ENCODE results near the gene LAMC2.

Gene LAMC2

DNA sequence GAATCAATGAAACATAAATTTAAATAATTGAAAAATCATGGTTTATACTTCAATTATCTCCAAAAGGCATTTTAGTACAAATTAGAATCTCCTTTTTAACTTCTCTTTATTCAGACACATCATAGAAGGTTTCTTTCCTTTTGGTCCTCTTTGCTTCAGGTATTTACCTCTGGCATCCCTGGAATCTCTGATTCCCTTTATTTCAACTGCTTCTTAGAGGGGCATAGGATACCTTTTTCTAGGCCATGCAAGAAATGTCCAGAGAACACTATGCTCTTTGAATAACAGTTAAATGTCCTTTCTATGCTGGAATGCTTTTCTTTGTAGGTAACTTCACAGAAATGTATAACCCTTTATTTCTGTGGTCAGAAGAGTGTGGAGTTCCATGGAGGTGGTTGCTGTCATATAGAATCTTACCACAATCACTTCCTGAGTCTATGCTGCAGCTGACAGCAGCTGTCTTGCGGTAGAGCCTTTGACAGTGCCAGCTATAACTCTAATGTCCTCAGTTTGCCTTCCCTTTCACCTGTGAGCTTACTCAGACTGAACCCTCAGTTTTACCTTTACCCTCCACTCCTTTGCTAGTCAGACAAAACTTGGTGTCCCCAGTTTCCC, 8.6 kb downstream of the LAMC2 start:
- peak; percentile 46 for DNase-seq (ENCODE audit: low spot score)
- TF ChIP-seq, protein P1, sequence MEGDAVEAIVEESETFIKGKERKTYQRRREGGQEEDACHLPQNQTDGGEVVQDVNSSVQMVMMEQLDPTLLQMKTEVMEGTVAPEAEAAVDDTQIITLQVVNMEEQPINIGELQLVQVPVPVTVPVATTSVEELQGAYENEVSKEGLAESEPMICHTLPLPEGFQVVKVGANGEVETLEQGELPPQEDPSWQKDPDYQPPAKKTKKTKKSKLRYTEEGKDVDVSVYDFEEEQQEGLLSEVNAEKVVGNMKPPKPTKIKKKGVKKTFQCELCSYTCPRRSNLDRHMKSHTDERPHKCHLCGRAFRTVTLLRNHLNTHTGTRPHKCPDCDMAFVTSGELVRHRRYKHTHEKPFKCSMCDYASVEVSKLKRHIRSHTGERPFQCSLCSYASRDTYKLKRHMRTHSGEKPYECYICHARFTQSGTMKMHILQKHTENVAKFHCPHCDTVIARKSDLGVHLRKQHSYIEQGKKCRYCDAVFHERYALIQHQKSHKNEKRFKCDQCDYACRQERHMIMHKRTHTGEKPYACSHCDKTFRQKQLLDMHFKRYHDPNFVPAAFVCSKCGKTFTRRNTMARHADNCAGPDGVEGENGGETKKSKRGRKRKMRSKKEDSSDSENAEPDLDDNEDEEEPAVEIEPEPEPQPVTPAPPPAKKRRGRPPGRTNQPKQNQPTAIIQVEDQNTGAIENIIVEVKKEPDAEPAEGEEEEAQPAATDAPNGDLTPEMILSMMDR (IDR thresholded peaks at IDR 0.05; ENCODE audit: extremely low read depth, insufficient read depth, missing control alignments): no peak
- in situ Hi-C loops (cut with MboI; ENCODE audit: low pct_unique_long_range_greater_than_20kb, low sequenced_read_pairs, unreplicated experiment): no loop called here

DNA sequence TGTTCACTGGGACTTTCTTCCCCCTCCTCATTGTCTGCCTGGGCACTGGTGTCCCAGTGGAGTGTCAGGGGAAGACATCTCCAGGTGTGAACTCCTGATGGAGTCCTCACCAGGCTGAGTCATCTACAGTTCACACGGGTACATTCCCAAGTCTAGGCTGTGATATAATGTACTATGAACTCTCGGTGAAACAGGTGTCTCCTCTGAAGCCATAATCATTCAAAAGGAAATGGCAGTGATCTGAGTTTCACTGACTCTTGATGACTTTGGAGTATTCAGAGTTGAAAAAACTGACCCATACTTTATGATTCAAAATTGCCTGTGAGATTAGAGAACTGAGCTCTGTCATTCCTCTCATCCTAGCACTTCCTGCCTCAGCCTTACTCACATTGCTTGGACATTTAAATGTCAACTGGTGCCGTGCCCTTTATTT, 9.1 kb downstream of the LAMC2 start:
- TF ChIP-seq, protein P1 (IDR thresholded peaks at IDR 0.05; ENCODE audit: extremely low read depth, insufficient read depth, missing control alignments): no peak
- no peak for DNase-seq (ENCODE audit: low spot score)
- in situ Hi-C loops (cut with MboI; ENCODE audit: low pct_unique_long_range_greater_than_20kb, low sequenced_read_pairs, unreplicated experiment): no loop called here

- TF ChIP-seq, protein P1 (IDR thresholded peaks at IDR 0.05; ENCODE audit: extremely low read depth, insufficient read depth, missing control alignments): no peak
- no peak for DNase-seq (ENCODE audit: low spot score)
- in situ Hi-C loops (cut with MboI; ENCODE audit: low pct_unique_long_range_greater_than_20kb, low sequenced_read_pairs, unreplicated experiment): no loop called here
Measured at GRCh38 chr1:183197762-183198161, 11.7 kb downstream of the LAMC2 start.

DNA sequence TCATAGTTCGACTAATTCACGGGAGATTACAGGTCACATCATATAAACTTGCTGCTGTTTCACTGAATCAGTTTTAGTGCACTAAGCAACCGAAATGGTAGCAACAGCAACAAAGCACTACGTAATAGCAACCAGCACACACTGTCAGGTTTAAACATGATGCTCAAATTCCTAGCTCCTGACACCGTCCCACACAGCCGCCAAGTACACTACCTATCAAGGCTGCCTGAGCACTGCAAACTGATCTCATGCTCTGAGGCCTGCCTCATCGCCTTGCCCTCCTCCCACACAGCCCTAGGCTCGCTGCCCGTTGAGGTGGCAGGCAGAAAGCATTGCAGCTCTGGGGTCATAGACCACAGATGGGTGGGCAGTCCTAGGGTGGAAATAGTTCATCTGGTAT, 12.4 kb downstream of the LAMC2 start:
- no peak for DNase-seq (ENCODE audit: low spot score)
- in situ Hi-C loops (cut with MboI; ENCODE audit: low pct_unique_long_range_greater_than_20kb, low sequenced_read_pairs, unreplicated experiment): no loop called here
- TF ChIP-seq, protein P1 (IDR thresholded peaks at IDR 0.05; ENCODE audit: extremely low read depth, insufficient read depth, missing control alignments): no peak

DNA sequence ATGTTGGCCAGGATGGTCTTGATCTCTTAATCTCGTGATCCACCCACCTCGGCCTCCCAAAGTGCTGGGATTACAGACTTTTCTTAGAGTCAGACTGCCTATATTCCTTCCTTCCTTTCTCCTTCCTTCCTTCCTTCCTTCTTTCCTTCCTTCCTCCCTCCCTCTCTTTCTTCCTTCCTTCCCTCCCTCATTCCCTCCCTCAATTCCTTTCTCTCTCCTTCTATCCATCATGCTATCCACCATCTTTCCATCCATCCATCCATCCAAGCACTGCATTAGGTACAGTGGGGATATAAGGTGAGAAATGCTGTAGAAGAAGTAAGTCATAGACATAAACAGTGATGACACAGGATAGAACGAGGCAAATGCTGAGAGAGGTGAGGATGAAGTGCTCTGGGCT, 13.2 kb downstream of the LAMC2 start:
- DNase-seq (ENCODE audit: low spot score): no peak
- TF ChIP-seq, protein P1 (IDR thresholded peaks at IDR 0.05; ENCODE audit: extremely low read depth, insufficient read depth, missing control alignments): no peak
- in situ Hi-C loops (cut with MboI; ENCODE audit: low pct_unique_long_range_greater_than_20kb, low sequenced_read_pairs, unreplicated experiment): no loop called here

DNA sequence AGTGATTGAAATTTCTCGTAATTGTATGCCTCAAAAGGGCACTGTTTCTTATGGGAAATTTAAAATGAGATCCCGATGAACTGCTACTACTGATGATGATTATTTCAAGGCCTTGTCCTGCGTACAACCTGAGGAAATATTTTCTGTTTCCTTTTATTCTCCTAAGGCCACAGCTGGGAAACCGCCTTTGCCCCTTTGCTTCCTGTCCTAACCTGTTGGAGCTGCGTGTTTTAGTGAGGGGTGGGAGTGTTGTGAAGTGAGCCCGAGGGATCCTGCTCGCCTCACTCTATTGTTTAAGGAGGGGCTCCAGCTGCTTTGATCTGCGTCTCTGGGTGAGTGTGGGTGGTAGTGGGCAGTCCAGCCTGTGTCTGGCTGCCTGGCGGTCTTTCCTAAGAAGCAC, 14.4 kb downstream of the LAMC2 start:
- in situ Hi-C loops (cut with MboI; ENCODE audit: low pct_unique_long_range_greater_than_20kb, low sequenced_read_pairs, unreplicated experiment): loop anchor here (25.0 kb wide), 1 partner anchor 238 kb away; the partner anchor contains the start of gene SHCBP1L
- TF ChIP-seq, protein P1 (IDR thresholded peaks at IDR 0.05; ENCODE audit: extremely low read depth, insufficient read depth, missing control alignments): no peak
- DNase-seq (ENCODE audit: low spot score): no peak
